ENCODE data around the gene AK1.

DNA sequence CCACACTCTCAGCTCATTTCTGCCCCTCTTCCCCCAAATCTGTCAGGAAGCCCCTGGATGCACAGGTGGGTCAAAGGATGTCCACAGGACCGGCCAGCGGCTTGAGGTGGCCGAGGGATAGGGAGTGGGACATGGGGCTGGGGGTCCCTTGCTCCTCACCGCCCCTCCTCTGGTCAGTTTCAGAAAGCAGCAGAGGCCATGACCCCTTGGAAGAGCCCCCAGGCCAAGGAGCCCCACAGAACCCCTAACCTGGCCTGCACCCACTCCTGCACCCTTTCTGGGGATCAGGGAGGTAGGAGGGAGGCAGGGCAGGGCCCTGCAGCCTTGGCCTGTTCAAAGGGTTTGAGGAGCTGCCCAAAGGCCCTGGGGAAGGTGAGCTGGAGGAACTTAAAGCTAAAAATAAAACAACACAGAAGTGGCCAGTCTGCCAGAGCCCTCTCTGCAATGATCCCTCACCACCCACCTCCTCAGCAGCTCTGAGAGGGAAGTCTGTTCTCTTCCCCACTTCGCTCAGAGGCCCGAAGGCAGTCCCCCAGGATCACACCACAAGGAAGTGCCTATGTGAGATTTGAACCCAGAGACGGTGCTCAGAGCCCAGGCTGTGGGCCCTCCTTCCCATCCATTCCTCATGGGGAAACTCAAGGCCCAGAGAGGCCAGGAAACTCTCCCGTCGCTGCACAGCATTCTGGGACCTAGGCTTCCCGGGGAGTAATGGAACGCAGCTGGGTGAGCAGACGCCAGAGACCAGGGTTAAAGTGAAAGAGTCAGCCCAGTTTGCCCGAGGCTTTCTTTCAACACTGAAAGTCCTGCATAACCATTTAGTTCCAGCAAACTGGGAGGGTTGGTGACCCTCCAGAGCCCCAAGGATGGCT lies 23.9 kb downstream of the AK1 start:
- TF ChIP-seq, protein P1, sequence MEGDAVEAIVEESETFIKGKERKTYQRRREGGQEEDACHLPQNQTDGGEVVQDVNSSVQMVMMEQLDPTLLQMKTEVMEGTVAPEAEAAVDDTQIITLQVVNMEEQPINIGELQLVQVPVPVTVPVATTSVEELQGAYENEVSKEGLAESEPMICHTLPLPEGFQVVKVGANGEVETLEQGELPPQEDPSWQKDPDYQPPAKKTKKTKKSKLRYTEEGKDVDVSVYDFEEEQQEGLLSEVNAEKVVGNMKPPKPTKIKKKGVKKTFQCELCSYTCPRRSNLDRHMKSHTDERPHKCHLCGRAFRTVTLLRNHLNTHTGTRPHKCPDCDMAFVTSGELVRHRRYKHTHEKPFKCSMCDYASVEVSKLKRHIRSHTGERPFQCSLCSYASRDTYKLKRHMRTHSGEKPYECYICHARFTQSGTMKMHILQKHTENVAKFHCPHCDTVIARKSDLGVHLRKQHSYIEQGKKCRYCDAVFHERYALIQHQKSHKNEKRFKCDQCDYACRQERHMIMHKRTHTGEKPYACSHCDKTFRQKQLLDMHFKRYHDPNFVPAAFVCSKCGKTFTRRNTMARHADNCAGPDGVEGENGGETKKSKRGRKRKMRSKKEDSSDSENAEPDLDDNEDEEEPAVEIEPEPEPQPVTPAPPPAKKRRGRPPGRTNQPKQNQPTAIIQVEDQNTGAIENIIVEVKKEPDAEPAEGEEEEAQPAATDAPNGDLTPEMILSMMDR (conservative IDR thresholded peaks at IDR 0.05 in 1 of 2, IDR thresholded peaks at IDR 0.05 in 1 of 2; ENCODE audit: extremely low read depth in 1 of 2, insufficient read depth in 1 of 2, low read depth in 1 of 2, low read length in 2 of 2): no peak
- no peak for TF ChIP-seq EZH2 (IDR thresholded peaks at IDR 0.05; ENCODE audit: borderline replicate concordance, low read length)
